Measurements from ENCODE around the gene TMED10.

Gene TMED10

DNA sequence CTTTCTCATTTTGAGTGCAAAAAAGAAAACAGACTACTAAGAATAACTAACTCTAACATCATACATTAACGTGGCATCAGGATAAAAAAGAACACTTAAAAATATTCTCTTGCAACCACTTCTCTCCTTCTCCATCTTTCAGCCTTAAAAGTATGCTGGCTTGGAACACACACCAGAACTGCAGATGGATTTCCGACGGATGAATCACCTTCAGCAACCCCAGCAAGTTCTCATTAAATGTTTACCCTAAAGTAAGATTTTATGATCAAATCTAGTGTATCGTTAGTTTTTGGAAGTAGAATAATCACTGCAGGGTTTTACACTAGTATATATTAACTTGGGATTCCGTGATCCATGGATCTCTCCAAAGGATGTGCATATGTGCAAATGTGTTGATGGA lies 50.8 kb downstream of the TMED10 start:
- no peak for DNase-seq

DNA sequence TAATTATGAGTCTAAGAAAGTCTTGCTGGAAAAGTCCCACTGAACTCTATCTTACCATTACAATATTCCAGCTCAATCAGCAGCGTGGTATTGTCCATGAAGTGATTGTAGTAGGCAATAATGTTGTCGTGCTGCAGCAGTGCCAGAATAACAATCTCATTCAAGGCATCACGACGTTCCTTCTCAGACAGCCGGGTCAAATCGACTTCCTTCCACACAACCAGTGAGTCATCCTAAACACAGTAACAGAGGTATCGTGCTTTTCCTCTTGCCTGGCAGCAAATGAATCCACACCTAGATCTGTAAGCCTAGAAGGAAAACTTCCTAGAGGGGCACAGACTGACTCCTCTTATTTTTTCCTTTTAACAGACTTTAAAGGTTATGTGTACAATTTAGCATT lies 52.4 kb downstream of the TMED10 start:
- no peak for DNase-seq

DNA sequence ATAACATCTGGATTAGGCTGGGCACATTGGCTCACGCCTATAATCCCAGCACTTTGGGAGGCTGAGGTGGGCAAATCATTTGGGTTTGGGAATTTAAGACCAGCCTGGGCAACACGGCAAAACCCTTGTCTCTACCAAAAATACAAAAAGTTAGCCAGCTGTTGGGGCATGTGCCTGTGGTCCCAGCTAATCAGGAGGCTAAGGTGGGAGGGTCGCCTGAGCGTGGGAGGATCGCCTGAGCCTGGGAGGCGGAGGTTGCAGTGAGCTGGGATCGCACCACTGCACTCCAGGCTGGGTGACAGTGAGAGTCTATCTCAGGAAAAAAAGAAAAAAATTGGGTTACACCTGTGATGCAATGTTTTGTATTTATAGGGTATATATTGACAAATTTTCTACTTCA lies 54.9 kb downstream of the TMED10 start:
- no peak for DNase-seq

DNA sequence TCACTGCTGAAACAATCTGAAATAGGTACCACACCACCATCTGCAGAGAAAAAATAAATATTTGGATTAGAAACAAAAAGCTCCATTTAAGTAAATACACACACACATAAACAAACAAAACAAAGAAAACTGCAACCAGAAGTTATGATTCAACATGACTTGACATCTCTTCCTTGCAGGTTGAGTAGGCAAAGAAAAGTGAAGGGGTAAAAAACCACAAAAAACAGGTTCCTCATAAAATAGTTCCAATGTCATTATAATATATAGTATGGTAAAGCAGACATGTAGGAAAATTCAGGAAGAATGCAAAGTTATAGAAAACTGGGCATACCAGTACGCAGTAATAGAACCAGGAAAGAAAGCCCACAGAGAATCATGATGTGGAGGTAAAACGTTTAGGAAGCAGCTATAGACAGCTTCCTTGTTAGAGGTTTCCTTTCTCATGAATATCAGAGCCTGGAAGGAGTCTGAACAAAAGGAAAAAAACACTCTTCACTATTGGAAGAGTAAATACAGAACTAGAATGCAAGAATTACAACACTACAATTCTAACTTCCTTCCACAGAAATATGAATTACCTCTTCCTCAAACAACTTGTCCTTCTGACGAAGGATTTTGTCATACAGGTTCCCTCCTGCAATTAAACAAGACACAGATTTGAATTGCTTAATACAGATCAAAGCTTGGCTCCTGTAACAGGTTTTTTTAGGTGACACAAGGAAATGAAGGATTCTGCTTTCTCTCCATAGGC lies 55.7 kb downstream of the TMED10 start:
- DNase-seq: no peak

DNA sequence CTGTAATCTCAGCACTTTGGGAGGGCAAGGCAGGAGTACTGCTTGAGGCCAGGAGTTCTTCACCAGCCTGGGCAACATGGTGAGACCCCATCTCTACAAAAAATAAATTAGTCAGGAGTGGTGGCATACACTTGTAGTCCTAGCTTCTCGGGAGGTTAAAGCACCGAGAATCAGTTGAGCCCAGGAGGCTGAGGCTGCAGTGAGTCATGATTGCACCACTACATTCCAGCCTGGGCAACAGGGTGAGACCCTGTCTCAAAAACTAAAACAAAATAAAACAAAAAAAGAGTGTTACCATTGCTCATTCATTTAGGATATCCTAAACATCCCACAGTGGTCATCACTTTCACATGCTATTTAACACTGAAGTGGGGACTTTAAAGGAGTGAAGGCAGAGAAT lies 57.4 kb downstream of the TMED10 start:
- DNase-seq: no peak

DNA sequence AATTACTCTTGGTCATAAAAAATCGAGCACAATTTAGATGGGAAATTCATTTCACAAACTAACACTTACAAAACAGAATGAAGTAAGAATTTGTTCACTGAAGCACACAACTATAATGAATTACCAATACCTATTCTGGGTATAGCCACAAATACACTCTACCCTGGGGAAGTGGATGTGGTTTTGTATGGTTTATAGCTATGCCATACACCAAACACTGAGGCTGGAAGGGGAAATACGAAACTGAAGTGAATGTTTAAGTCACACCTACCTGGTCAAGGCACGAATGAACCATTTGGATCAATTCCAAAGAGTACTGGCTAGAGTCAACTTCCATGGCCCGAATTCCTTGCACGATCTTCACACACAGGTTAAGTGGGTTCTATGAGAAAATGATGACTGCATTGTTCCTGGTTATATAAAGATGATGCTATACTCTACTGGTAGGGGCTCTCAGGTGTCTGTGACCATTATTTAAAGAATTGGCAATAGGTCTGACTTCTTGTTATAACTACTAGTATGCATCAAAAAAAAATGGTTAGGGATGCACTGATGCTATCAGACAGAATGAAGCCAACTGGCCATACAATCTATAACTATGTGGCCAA lies 62.4 kb downstream of the TMED10 start:
- no peak for DNase-seq

DNA sequence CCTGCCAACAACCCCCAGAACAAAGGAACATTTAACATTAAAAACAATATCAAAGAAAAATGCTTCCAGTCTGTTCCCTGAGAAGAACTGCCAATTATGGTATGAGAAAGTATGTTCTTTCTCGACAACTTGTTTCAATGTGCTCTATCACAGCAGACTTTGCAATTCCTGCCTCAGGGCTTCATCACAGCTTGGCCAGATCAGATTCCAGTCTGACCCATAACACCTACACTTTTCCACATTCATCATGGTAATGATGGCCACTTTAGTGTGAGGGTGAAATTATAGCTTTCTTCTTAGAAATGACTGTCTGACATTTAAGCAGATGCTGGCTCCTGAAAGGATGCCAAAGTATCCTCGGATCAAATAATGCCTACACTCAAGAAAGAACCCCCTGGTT lies 66.5 kb downstream of the TMED10 start:
- DNase-seq: no peak

DNA sequence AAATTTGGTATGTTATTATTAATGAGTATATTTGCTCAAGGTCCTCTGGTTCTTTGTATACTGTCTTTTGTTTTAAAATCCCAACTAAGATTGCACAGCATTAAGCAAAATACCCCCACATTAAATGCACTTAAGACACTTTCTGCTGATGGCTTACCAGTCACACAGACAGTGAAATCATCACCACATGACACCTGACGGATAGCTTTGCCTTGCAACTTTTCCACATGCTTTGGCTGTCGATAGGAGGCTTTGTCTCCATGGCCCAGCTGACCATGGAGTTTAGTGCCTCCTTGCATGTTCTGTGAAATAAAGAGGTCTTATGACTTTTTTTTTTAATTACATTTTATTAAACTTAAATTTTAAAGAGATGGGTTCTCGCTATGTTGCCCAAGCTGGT lies 69.2 kb downstream of the TMED10 start:
- DNase-seq: no peak

DNA sequence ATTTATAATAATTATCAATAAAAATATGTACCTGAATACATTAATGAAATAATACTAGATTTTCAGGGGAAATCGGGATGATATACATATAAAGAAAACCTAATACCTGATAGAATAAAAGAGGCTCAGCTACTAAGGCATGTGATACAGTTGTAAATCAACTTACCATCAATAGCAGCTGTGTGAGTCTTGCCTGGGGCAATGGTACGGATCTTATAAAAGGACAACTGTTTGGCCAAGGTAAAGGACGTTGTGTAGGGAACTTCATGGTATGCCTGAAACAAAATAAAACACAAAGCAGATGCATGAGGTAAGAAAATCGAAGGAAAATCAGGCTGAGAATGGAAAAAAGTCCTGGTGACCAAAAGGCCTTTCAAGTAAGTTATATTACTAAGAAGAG lies 74.9 kb downstream of the TMED10 start:
- no peak for DNase-seq

DNA sequence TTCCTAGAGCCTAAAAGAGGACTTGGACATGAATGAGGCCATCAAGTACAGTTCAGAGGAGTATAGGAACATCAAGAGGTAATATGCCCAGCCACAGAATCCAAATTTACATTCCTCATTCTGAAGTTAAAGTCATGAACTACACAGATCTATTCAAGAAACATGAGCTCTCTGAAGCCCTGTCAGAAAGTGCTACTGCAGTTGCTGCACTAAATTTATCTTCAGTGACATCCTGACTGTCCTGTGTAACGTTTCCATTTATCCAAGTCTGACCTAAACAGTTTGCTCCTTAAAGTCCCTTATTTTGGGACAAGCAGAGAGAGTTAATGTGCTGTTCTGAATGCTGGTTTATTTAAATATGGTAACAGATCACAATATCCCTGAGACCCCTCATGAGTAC lies 77.7 kb downstream of the TMED10 start:
- DNase-seq: no peak

DNA sequence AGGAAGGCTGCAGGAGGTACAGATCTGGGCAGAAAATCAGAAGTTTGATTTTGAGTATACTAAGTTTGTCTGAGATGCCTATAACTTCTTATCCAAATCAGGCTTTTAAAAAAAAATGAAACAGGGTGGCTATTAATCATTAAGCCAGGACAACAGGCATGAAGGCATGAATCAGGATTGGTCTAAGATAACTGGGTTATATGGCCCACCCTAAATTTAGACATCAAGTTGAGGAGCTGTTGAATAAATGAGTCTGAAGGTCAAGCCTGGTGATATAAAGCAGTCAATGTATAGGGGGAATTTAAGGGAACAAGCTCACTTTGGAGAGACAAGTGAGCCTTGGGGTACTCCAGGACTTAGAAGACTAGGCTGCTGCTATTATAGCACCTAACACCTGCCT lies 78.2 kb downstream of the TMED10 start:
- DNase-seq: no peak

DNA sequence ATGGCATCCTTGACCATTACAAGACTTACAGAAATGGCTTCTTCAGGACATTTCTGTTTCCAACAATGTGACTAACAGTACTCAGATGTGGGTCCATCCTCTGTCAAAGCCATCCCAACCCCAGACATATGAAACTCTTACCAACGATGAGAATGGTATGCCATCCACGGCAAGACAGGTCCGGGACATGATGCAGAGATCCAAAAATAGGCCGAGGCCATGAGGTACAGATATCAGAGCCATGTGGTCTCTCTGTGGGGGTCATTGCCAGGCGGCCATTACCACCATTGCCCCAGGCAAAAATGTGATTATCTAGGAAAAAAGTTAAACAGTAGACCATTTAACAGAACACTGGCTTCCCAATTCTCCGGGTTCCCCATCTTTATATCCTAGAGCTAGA lies 79.5 kb downstream of the TMED10 start:
- no peak for DNase-seq

DNA sequence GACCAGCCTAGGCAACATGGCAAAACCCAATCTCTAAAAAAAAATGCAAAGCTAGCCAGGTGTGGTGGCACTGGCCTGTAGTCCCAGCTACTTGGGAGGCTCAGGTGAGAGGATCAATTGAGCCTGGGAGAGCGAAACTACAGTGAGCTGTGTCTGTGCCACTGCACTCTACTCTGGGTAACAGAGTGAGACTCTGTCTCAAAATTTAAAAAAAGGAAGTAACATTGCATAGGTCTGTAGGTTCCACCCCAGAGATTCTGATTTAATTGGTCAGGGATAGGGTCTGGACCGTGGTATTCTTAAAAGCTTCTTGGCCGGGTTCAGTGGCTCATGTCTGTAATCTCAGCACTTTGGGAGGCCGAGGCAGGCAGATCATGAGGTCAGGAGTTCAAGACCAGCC lies 80.7 kb downstream of the TMED10 start:
- no peak for DNase-seq

DNA sequence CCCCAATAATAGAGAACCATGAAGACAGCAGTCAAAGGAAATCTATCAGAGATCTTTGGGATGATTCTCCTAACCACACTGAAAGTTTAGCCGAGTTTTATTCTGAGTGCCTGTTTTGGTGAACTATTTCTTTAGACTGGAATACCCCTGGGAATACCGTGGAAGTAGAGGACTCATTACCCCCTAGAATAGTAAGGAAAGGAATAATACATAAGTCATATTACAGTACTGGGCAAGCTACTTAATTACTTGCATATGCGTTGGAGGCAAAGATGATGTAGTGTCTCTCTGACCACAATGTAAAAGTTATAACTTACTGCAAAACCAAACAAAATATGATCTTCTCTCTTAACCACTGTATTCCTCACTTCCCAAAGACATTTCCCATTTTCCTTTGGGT lies 81.5 kb downstream of the TMED10 start:
- no peak for DNase-seq

DNA sequence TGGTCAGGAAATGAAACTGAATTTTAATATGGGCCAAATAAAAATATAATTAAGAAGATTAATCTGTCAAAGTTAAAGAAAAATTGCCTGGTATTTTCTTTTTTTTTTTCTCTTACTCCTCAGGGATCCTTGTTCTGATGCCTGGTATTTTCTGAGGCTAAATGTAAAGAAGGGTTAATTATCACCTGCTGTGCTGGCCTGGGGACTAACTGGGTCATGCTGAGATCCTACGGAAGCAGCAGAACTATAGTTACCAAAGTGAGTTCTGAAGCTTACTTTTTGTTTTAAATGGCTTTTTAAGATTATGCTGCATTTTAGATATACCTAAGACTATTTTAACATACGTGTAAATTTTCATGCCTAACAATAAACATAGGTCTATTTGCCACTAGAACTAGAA lies 83.7 kb downstream of the TMED10 start:
- no peak for DNase-seq

DNA sequence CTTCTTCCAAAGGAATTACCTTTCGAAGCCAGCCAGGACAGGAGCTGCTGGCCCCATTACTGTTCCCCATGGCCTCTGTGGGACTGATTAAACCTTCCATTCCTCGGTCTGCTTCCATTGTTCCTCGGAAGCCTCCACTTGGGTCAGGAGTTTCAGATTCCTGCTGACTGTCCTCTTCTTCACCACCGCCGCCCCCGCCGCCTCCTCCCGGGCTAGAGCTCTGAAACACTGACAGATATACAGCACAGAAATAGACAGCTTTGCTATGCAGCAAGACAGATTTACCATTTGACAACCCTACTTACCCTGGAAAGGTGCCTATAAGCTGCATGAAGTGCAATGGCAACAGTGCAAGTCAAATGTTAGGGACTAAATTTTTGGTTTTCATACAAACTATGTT lies 85.2 kb downstream of the TMED10 start:
- DNase-seq: no peak

DNA sequence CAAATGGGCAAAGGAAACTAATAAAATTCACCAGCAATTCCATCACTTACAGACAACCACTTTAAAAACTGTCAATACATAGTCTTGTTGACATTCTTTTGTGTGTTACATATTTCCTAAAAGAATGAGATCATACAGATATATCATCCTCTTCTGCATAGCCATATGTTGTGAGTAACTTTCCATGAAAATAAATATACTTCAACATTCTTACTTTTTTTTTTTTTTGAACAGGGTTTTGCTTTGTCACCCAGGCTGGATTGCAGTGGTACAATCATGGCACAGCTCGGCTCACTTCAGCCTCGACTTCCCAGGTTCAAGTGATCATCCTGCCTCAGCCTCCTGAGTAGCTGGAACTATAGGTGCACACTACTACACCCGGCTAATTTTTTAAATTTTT lies 86.1 kb downstream of the TMED10 start:
- no peak for DNase-seq

DNA sequence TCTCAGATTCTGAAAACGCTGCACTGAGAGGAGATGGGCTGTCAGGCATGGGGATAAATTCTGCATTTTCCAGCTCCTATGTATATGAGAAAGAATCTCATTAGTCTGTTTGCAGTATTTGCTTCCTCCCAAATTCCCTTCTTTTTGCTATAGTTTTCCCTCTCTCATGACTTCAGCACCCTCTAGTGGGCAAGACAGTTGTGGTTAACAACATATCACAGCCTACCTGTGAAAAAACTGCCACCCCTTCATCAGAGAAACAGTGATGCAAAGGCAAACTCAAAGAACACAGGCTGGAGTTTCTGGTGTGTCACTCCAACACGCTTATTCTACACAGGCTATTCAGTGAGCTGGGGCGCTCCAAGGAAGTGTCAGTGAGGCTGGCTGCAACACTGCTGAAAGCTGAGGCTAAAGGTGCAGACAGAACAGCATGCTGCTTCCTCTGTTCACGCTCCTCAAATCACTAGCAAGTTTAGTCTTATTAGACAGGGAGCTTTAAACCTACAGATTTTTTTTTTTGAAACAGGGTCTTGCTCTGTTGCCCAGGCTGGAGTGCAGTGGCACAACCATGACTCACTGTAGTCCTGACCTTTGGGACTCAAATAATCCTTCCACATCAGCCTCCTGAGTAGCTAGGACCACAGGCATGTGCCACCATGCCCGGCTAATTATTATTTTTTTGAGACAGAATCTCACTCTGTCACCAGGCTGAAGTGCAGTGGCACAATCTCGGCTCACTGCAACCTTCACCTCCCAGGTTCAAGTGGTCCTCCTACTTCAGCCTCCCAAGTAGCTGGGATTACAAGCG lies 87.6 kb downstream of the TMED10 start:
- DNase-seq: peak; percentile 55

DNA sequence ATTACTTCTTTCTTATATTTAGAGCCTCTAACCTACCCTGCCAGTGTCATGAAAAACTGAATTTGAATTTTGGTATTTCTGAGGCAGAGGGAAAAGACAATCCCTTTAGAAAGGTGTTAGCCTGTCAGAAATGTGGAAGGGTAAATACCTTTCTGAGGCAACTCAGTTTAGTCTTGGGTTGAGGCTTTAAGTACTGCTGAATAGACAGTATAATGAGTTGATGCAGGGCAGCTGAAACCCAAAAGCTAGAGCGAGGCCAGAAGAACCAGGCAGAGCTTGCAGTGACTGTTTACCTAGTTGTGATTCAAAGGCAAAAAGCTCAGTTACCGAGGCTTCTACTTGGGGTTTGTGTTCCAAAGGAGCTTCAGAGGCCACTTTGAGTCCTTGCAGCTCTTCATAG lies 88.3 kb downstream of the TMED10 start:
- DNase-seq: no peak

DNA sequence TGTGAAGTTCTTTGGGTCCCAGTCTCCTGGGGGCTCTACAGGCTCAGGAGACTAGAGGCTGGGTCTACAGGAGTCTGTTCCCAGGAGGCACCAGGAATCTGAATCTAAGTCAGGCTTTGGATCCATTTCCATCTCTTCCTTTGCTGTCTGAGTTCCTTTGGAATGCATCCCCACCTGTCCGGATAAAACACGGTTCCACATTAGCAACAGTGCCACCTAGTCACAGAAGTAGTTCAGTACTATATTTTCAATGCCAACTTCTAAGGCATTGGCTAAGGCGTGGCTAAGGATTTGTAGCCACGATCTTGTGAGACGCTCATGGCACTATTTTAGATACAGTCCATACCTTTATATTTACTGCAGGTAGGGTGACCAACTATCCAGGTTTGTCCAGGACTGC lies 91.9 kb downstream of the TMED10 start:
- no peak for DNase-seq

DNA sequence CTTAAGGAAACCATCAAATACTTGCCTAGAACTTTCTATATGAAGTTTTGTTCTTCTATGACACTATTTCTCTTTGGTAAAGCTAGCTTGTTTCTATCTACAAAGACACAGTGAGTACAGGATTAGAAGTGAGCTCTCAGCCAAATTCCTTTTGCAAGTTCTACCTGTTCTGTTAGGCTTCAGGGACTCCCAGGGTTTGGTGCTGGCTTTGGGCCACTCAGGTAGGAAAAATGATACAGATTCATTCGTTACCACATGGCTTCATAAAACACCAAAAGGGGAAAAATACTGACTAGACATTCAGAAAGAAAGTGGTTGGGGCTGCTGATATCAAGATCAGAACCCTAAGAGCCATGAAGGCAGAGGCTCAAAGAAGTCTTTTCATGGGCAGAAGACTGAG lies 93.1 kb downstream of the TMED10 start:
- no peak for DNase-seq

DNA sequence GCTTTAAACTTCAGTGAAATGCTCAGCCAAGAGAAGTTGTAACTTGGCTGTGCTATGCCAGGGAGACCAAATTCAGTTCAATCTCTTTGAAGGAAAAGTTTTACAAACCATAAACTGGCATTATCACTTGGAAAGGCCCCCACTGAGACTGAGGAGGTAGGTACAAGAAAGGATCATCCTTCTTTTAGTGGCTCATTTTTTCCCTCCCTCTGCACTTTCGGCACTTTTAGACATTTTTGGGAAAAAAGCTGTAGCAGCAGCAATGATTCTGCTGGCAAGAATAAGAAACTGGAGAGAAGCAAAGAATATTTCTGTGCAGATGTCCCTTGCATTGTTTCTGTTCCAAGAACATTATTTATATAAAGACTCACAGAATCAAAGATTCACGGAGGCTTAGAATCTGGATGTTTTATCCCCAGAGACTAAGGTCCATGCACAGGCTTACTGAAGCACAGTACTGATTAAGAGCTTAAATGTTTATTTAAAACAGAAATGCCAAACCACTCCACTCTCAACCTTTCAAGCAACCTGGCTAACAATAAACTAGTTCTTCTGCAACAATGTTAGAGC lies 94.7 kb downstream of the TMED10 start:
- no peak for DNase-seq

Measured in NCI-H1105 (cell line).